Ishikawa (cell line): ENCODE measurements around the gene BARHL2.

Experiments used
- CEBPB ChIP-seq: IDR thresholded peaks from 2 replicates; pipeline ENCODE4 v1.6.1; 2012
- CREB1 ChIP-seq: IDR thresholded peaks from 2 replicates; pipeline ENCODE4 v1.6.1; 2012; ENCODE audit warnings: low read depth
- EGR1 ChIP-seq: IDR thresholded peaks from 2 replicates; pipeline ENCODE4 v1.6.1; 2012
- EP300 ChIP-seq: IDR thresholded peaks from 2 replicates; pipeline ENCODE4 v1.6.1; 2012; ENCODE audit warnings: borderline replicate concordance
- FOXM1 ChIP-seq: IDR thresholded peaks from 2 replicates; pipeline ENCODE4 v1.6.1; 2012; ENCODE audit warnings: low read depth, borderline replicate concordance
- NFIC ChIP-seq: IDR thresholded peaks from 2 replicates; pipeline ENCODE4 v1.6.1; 2012
- RAD21 ChIP-seq: IDR thresholded peaks from 2 replicates; pipeline ENCODE4 v1.6.1; 2012; ENCODE audit warnings: low read depth
- TAF1 ChIP-seq: IDR thresholded peaks from 2 replicates; pipeline ENCODE4 v1.6.1; 2012; ENCODE audit warnings: low read depth, mild to moderate bottlenecking
- TCF12 ChIP-seq: IDR thresholded peaks from 2 replicates; pipeline ENCODE4 v1.6.1; 2012; ENCODE audit warnings: low read depth
- TEAD4 ChIP-seq: IDR thresholded peaks from 2 replicates; pipeline ENCODE4 v1.6.1; 2012
- YY1 ChIP-seq: IDR thresholded peaks from 2 replicates; pipeline ENCODE4 v1.6.1; 2012; ENCODE audit warnings: low read depth
- ZBTB7A ChIP-seq: IDR thresholded peaks from 2 replicates; pipeline ENCODE4 v1.6.1; 2012; ENCODE audit warnings: low read depth
- TF ChIP-seq, protein P1 (sequence below): IDR thresholded peaks from 2 replicates; pipeline ENCODE4 v1.6.1; 2012
- TF ChIP-seq, protein P2 (sequence below): IDR thresholded peaks from 2 replicates; pipeline ENCODE4 v1.6.1; 2012; ENCODE audit warnings: low read depth, mild to moderate bottlenecking
- TF ChIP-seq, protein P3 (sequence below): IDR thresholded peaks from 2 replicates; pipeline ENCODE4 v1.6.1; 2012

BARHL2 gene

GRCh38 chr1:90715309-90715708 lies 1.8 kb downstream of the BARHL2 start:
- TF ChIP-seq TAF1, result no peak
- TF ChIP-seq NFIC, result no peak
- no peak for TF ChIP-seq YY1
- no peak for TF ChIP-seq EP300
- no peak for TF ChIP-seq TCF12
- no peak for TF ChIP-seq CREB1
- TF ChIP-seq ZBTB7A, result no peak
- TF ChIP-seq FOXM1, result no peak
- TF ChIP-seq EGR1, result no peak
- TF ChIP-seq RAD21, result no peak
- TF ChIP-seq TEAD4, result no peak

GRCh38 chr1:90714521-90714951 lies 2.6 kb downstream of the BARHL2 start:
- TF ChIP-seq EP300, result no peak
- TF ChIP-seq CEBPB, result no peak
- no peak for TF ChIP-seq NFIC
- TF ChIP-seq, protein P1, sequence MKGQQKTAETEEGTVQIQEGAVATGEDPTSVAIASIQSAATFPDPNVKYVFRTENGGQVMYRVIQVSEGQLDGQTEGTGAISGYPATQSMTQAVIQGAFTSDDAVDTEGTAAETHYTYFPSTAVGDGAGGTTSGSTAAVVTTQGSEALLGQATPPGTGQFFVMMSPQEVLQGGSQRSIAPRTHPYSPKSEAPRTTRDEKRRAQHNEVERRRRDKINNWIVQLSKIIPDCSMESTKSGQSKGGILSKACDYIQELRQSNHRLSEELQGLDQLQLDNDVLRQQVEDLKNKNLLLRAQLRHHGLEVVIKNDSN, result no peak
- TF ChIP-seq, protein P2, sequence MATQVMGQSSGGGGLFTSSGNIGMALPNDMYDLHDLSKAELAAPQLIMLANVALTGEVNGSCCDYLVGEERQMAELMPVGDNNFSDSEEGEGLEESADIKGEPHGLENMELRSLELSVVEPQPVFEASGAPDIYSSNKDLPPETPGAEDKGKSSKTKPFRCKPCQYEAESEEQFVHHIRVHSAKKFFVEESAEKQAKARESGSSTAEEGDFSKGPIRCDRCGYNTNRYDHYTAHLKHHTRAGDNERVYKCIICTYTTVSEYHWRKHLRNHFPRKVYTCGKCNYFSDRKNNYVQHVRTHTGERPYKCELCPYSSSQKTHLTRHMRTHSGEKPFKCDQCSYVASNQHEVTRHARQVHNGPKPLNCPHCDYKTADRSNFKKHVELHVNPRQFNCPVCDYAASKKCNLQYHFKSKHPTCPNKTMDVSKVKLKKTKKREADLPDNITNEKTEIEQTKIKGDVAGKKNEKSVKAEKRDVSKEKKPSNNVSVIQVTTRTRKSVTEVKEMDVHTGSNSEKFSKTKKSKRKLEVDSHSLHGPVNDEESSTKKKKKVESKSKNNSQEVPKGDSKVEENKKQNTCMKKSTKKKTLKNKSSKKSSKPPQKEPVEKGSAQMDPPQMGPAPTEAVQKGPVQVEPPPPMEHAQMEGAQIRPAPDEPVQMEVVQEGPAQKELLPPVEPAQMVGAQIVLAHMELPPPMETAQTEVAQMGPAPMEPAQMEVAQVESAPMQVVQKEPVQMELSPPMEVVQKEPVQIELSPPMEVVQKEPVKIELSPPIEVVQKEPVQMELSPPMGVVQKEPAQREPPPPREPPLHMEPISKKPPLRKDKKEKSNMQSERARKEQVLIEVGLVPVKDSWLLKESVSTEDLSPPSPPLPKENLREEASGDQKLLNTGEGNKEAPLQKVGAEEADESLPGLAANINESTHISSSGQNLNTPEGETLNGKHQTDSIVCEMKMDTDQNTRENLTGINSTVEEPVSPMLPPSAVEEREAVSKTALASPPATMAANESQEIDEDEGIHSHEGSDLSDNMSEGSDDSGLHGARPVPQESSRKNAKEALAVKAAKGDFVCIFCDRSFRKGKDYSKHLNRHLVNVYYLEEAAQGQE, result no peak
- TF ChIP-seq CREB1, result no peak

DNA sequence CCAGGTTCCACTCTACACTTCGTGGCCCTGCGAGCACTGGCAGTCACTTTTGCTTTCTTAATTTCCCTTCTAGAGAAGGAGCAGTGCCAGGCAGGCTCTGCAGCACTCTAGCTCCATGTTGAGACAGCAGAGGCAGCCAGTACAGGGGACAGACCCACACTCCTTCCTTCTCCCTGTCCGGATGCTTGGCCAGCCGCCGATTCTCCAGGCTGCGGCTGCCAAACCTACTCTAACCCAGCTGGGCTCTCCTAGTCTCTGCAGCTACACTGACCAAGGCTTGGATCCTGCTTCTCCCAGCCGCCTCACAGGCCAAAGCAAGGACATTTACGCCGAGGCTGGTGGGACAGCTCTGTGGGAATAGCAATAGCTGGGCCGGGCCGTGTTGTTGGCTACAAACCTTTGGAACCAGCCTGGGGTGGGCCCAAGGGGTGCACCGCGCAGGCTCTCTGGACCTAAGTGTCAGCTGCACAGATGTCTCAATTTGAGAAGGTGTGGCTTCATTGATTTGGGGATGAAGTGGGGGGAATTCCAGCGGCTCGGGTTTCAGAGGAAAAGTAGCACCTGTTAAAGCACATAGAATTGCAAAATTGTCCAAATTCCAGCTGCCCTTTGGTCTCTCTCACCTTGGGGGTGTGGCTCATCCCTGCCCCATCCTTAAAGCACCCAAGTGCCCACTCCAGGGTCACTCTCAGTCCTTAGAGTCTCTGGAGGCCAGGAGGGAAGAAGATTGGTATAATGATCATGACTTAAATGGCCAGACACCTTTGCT lies 3.2 kb downstream of the BARHL2 start:
- TF ChIP-seq CREB1, result no peak
- no peak for TF ChIP-seq YY1
- no peak for TF ChIP-seq TEAD4
- TF ChIP-seq ZBTB7A, result no peak
- TF ChIP-seq, protein P1, result no peak
- no peak for TF ChIP-seq EGR1
- no peak for TF ChIP-seq CEBPB
- no peak for TF ChIP-seq FOXM1
- no peak for TF ChIP-seq RAD21
- TF ChIP-seq, protein P3, sequence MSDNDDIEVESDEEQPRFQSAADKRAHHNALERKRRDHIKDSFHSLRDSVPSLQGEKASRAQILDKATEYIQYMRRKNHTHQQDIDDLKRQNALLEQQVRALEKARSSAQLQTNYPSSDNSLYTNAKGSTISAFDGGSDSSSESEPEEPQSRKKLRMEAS, result no peak
- TF ChIP-seq EP300, result no peak
- TF ChIP-seq, protein P2, result no peak
- TF ChIP-seq NFIC, result no peak

GRCh38 chr1:90712915-90713730 lies 4.0 kb downstream of the BARHL2 start:
- no peak for TF ChIP-seq CEBPB
- no peak for TF ChIP-seq TCF12
- TF ChIP-seq FOXM1, result no peak
- TF ChIP-seq ZBTB7A, result no peak
- TF ChIP-seq CREB1, result no peak
- no peak for TF ChIP-seq YY1
- no peak for TF ChIP-seq NFIC
- TF ChIP-seq, protein P1, result no peak
- TF ChIP-seq EGR1, result no peak
- TF ChIP-seq, protein P2, result no peak
- TF ChIP-seq TAF1, result no peak
- no peak for TF ChIP-seq TEAD4
- no peak for TF ChIP-seq EP300
- TF ChIP-seq, protein P3, result no peak
- no peak for TF ChIP-seq RAD21
